ENCODE results near the gene CATSPERE. TPM values are rescaled to one million over a fixed set of nuclear protein-coding genes. Genes with fewer than 3 reads are reported as not detected.

Gene CATSPERE
- total and polyA plus RNA-seq, 2 of the 8 experiments (the other 6 are each of a cell fraction or from before 2014, with no cell fraction given): 0.05 to 0.45 TPM

DNA sequence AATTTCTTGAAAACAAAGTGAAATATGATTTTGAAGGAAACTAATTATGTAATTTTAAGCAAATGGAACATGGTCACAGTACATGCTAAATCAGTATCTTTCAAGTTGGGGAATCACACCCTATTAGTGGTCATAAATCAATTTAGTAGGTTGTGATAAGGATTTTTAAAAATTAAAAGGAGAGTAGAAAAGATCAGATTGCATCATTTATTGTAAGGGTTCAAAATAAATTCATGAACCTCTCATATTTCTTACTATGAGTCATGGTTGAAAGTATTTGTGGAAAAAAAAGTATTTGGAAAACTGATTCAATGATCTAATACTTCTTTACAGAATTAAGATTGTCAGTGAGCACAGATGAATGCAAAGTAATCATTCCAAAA lies 24.0 kb upstream of the CATSPERE start (continued):
- TF ChIP-seq SIN3A (conservative IDR thresholded peaks at IDR 0.05 in 1 of 2, IDR thresholded peaks at IDR 0.05 in 1 of 2; ENCODE audit: low read depth in 1 of 2, low read length in 2 of 2): no peak
